NCI-H345 treated with DMSO at 0.1 percent for 48 hours (cell line): ENCODE measurements around the gene NAA16.
A peak's percentile ranks its signal among the peaks of the same experiment; 100 is the strongest.
"Not testable (repeated sequence)": the region's sequence is repeated elsewhere in the genome, so short reads cannot be mapped to it uniquely, and the experiment has no call there.

Experiments used
- DNase-seq: peaks from one replicate; lab custom pipeline; 2025; ENCODE audit not compliant: unreplicated experiment; lab: John Stamatoyannopoulos, UW

The NAA16 gene

DNA sequence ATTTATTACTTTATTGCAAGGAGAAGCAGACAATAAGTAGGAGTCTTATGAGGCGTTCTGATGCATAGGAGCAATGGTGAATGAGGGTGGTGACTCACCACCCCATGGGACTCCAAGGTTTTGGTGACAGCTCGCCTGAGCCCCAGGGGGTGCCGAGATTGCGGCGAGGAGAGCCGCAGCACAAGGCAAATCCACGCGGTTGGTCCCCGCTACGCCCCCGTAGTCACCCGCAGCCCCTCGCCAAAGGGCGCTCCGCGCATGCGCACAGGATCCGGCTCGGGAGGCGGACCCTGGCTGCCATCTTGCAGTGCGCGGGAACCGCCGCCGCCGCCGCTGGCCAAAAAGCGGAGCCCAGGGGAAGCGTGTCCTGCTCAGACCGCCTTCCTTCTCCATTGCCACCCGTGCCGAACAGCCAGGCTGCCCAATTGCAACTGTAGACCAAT is at the start of gene NAA16:
TSS of gene NAA16 (plus strand) at position 305 of the 443 bp plus-strand sequence. CDS start 262 bp downstream, outside the sequence.
- peak; percentile 29 for DNase-seq

GRCh38 chr13:41263261-41263971 is 47.7 kb upstream of the NAA16 start, which contains the start of gene MTRF1:
MTRF1 (minus strand) TSS chr13:41263576; CDS start chr13:41260907, 2,669 bp downstream.
- DNase-seq = peak; percentile 71

DNA sequence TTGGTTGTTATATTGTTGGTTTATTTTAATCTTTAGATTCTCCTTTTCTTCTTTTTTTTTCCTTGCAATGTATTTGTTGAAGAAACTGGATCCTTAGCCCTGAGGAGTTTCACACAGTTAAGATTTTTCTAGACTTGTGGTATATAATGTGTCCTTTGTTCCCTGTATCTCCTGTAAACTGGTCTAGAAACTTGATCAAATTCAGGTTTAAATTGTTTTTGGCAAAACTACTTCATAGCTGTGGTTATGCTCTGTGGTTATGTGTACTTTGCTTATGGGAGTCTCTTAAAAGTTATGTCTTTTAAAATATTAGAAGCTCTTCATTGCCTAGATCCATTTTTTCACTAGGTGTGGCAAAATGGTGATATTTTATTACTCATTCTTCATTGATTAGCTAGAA is 44.0 kb upstream of the NAA16 start:
- no peak for DNase-seq

DNA sequence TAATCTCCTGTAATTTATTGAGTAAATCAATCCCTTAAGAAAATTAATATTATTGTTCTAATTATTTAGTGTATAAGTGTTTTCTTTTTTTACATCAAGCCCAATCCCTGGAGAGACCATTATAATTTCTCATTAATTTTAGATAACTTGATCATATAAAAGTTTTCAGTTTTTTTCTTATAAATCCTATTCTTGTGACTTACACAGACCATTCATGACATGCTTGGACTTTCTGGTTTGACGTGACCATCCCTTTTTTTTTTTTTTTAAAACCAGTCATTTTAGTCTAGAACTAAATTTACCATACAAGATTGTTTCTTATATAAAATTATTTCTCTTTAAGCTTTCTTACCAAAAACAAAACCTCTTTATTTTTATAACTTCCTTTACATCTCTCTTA is 42.3 kb upstream of the NAA16 start:
- no peak for DNase-seq

- no peak for DNase-seq
These were observed 39.4 kb upstream of the NAA16 start for GRCh38 chr13:41271456-41272285.

DNA sequence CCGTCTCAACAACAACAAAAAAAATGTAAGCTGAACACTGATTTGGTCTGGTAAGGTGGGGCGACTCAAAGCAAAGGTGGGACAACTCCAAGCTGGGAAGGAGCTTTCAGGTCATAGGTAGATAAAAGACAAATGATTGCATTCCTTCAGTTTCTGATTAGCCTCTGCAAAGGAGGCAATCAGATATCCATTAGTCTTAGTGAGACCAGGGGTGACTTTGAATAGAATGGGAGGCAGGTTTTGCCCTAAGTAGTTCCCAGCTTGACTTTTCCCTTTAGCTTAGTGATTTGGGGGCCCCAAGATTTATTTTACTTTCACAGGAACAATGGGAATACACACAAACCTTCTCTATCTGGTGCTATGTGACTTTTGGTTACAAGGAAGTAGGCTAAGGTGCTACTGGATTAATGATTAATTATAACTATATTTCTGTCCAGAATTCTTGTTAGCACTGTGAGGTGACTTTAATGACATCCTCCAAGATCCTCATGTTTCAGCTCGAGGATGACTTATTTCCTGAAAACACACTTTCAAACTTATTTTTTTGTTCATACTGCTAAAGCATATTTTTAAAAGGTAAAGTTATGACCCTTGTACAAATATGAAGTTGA is 37.1 kb upstream of the NAA16 start:
- no peak for DNase-seq

GRCh38 chr13:41274881-41275280 is 36.2 kb upstream of the NAA16 start:
- DNase-seq = no peak

GRCh38 chr13:41276824-41277223 is 34.2 kb upstream of the NAA16 start:
- DNase-seq = no peak

DNA sequence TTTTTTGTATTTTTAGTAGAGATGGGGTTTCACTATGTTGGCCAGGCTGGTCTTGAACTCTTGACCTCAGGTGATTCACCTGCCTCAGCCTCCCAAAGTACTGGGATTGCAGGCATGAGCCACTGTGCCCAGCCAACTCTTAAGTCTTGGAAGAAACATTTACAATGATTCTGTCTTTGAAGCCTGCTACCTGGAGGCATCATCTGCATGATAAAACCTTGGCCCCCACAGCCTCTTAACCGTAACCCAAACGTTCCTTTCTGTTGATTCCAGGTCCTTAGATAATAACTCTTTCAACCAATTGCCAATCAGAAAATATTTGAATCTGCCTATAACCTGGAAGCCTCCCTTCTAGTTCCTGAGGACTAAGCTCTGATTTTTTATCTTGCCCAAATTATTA is 31.9 kb upstream of the NAA16 start:
- not testable (repeated sequence) for DNase-seq

GRCh38 chr13:41282129-41282571 is 28.9 kb upstream of the NAA16 start:
- no peak for DNase-seq

DNA sequence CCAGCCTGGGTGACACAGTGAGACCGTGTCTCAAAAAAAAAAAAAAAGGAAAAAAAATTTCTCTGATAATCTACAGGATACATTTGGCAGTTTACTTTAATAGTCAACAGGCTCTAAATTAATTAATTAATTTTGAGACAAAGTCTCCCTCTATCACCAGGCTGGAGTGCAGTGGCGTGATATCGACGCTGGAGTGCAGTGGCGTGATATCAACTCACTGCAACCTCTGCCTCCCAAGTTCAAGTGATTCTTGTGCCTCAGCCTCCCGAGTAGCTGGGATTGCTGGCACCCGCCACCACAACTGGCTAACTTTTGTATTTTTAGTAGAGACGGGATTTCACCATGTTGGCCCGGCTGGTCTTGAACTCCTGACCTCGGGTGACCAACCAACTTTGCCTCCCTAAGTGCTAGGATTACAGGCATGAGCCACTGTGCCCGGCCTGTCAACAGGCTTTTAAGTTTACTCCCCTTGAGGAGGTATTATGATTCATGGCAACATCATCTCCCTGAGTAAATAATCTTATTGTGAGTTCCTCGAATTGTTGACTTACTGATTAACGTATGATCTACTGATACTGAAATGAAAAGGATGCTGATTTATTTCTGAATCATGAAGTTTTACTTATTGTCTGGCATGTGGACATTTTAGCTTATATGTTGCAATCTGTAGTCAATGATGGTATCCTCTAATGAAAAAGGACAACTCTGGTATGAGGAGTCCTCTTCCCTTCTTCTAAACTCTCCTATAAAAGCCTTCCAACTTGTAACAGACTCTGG is 26.4 kb upstream of the NAA16 start:
- no peak for DNase-seq

- no peak for DNase-seq
These were observed 24.7 kb upstream of the NAA16 start for GRCh38 chr13:41286370-41286769.

DNA sequence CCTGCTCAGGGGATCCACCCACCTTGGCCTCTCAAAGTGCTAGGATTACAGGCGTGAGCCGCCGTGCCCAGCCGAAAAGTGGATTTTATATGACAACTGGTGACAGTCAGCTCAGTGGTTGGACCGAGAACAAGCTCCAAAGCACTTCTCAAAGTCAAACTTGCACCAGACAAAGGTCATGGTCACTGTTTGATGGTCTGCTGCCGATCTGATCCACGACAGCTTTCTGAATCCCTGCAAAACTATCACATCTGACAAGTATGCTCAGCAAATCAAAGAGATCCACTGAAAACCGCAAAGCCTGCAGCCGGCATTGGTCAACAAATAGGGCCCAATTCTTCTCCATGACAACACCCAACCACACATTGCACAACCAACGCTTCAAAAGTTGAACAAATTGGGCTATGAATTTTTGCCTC is 21.6 kb upstream of the NAA16 start:
- DNase-seq = no peak

- no peak for DNase-seq
These were observed 19.8 kb upstream of the NAA16 start for GRCh38 chr13:41291246-41291645.

- no peak for DNase-seq
These were observed 17.8 kb upstream of the NAA16 start for GRCh38 chr13:41293272-41293671.

DNA sequence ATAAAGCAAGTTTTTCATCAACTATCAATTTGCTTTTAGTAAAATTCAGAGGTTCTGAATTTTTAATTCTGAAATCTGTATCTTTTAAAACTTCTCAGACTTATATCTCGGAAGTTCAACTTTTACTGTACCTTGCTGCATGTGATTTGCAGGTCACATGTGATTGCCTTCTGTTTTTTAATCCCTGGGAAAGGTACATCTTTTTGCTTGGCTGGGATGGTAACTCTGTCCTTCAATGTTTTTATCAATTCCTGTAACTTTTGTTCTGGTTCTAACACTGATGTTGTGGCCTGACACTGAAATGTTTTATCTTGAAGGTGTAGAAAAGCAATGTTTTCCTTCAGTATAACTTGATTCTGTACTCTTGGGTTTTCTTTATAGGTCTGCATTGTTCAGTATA is 16.2 kb upstream of the NAA16 start:
- no peak for DNase-seq

- DNase-seq = no peak
These were observed 15.1 kb upstream of the NAA16 start for GRCh38 chr13:41295973-41296372.

GRCh38 chr13:41296879-41297646 is 14.0 kb upstream of the NAA16 start:
- no peak for DNase-seq

- DNase-seq = no peak
These were observed 11.6 kb upstream of the NAA16 start for GRCh38 chr13:41299316-41300094.
